Activated naive CD8-positive, alpha-beta T cell treated with anti-CD3 and anti-CD28 coated beads, Interleukin-2, amount 50 U/mL, for 24 hours (primary cell): Measurements from ENCODE around the gene NAA25.
"Not testable (repeated sequence)": the region's sequence is repeated elsewhere in the genome, so short reads cannot be mapped to it uniquely, and the experiment has no call there.

ENCODE experiments used
- ATAC-seq: fragments of 150-1000 bp; cut with Tn5 transposase; one replicate; pipeline ENCODE4 v1.10.0; 2021
- DNase-seq: peaks from one replicate; pipeline ENCODE4 v3.0.0; 2021
- H3K27ac Mint-ChIP-seq: one replicate; pipeline ENCODE4 v1.8.0; 2021; ENCODE audit warnings: mild to moderate bottlenecking, mixed read lengths
- H3K27me3 Mint-ChIP-seq: one replicate; pipeline ENCODE4 v1.8.0; 2021; ENCODE audit warnings: mixed read lengths
- H3K36me3 Mint-ChIP-seq: one replicate; pipeline ENCODE4 v1.8.0; 2021; ENCODE audit warnings: low read depth, mixed read lengths
- H3K4me1 Mint-ChIP-seq: one replicate; pipeline ENCODE4 v1.8.0; 2021; ENCODE audit warnings: mixed read lengths
- H3K4me3 Mint-ChIP-seq: one replicate; pipeline ENCODE4 v1.8.0; 2021; ENCODE audit warnings: mild to moderate bottlenecking, moderate library complexity, mixed read lengths
- H3K9me3 Mint-ChIP-seq: one replicate; pipeline ENCODE4 v1.8.0; 2021; ENCODE audit warnings: mixed read lengths

NAA25 gene

DNA sequence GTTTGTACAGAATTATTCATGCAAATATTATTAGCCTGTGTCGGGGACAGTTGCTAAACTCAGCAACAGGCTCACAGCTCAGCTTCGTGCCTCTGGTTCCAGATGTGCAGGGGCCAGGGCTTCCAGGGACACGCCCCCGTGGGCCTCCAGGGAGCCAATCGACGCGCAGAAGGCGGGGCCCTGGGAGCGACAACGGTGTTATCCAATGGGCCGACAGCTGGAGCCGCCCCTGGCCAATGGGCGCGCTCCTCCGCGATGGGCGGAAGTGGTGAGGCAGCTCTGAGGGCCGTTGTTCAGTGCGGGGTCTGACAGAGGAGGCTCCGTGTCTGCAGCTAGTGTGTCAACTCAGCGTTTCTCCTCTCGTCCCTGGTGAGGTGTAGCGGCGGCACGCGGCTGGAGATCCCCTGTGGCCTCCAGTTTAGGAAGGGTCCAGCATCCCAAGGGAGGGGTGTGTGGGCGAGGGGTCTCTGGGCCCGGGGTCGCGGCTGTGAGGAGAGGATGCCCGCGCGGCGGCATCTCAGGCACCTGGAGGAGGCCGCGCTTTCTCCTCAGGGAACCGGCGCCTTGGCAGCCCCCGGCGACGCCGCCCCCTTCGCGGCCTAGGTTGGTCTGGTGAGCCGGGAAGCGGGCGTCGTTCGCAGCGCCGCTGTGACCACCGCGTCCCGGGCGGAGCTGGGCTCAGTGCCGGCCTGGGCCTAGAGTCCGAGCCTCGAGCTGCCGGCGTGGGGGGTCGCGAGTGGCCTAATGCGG is 16.8 kb upstream of the NAA25 start, which contains the start of gene TRAFD1:
Gene TRAFD1 (plus strand): TSS at position 311 of the 750 bp plus-strand sequence. CDS start 4,963 bp downstream, outside the sequence.
- ATAC-seq (peak; percentile 100), DNase-seq (peak; percentile 99)
- H3K4me1 Mint-ChIP-seq: peaks cover 44% of the 10 kb centered on the region
- no peaks in the 10 kb centered on the region for H3K27me3 Mint-ChIP-seq
- peak within 1 kb of the TSS; percentile 87 for H3K27ac Mint-ChIP-seq
- H3K9me3 Mint-ChIP-seq: no peaks in the 10 kb centered on the region
- H3K36me3 Mint-ChIP-seq: peaks cover 2% of the 10 kb centered on the region
- H3K4me3 Mint-ChIP-seq: peak within 1 kb of the TSS; percentile 85

DNA sequence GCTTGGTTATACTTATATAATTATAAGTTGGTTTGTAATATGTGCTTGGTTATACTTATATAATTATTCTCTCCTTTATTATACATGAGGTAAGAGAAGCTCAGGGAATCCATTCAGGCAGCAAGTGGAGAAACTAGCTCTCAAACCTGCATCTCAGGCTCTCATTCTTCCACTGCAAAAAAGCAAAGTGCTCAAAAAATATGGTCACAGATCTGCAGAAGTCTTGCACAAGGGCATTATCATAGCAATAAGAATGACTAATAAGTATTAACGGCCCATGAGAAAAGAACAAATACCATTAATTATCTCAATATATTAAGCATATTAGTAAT is 16.3 kb upstream of the NAA25 start:
- H3K27ac Mint-ChIP-seq: no peak overlapping the region
- no peaks in the 10 kb centered on the region for H3K27me3 Mint-ChIP-seq
- H3K4me3 Mint-ChIP-seq: peak overlapping the region; percentile 85
- no peak for DNase-seq
- peaks cover 2% of the 10 kb centered on the region for H3K36me3 Mint-ChIP-seq
- no peaks in the 10 kb centered on the region for H3K9me3 Mint-ChIP-seq
- H3K4me1 Mint-ChIP-seq: peaks cover 40% of the 10 kb centered on the region
- no peak for ATAC-seq

DNA sequence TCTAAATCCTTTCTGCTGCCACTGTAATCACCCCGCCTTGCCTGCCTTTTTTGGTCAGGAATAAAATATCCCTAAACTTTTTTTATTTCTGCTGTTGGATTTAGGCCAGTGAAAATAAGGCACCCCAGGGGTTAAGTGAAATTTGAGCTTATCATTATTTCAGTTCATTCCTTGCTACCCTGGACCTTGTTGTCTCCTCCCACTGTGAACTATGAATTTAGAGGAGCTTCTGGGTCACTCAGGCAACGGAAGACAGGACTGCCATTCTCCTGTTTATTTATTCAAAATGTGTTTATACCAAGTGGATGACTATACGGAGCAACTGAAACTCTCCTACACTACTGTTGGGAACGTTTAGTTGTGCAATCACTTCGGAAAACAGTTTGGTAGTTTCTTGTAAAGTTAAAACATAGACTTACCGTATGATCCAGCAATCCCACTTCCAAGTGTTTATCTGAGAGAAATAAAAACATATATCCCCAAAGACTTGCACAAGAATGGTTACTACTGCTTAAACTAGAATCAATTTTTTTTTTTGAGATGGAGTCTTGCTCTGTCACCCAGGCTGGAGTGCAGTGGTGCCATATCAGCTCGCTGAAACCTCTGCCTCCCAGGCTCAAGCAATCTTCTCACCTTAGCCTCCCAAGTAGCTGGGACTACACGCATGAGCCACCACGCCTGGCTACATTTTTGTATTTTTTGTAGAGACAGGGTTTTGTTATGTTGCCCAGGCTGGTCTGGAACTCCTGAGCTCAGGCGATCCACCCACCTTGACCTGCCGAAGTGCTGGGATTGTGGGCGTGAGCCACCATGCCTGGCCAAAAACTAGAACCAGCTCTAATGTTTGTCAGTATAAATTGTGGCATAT is 14.5 kb upstream of the NAA25 start:
- DNase-seq (no peak), ATAC-seq (no peak)
- Mint-ChIP-seq H3K27me3 (no peaks in the 10 kb centered on the region), H3K4me1 (peaks cover 22% of the 10 kb centered on the region), H3K36me3 (peaks cover 2% of the 10 kb centered on the region), H3K4me3 (no peak overlapping the region), H3K9me3 (no peaks in the 10 kb centered on the region), H3K27ac (no peak overlapping the region)

DNA sequence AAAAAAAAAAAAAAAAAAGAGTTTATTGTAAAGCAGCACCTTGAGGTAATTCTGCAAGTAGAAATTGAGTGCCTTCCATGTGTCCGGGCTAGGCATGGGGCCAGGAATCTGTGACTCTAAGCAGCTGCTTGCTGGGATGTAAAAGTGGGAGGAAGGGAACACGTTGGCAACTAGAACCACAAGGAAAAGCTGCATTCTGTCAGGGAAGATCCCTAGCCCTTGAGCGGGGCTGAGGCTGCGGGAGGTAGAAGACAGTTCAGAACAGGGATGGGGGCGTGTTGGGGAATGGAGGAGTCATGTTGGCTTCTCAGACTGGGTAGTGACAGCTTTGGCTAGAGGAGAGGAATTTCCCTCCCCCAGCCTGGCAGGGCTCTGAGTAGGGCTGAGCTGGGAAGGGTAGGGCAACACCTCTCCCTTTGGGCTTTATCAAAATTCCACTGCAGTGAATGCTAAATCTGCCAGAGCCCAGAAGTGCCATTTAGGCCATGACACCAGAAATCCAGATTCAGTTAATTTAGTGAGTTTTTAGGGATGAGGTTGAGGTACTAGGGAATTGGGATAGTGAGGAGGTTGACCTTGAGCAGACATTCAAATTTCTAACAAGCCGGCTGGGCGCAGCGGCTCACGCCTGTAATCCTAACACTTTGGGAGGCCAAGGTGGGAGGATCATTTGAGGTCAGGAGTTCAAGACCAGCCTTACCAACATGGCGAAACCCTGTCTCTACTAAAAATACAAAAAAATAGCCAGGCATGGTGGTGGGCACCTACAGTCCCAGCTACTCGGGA is 13.4 kb upstream of the NAA25 start:
- peaks cover 17% of the 10 kb centered on the region for H3K4me1 Mint-ChIP-seq
- no peak for ATAC-seq
- H3K9me3 Mint-ChIP-seq: no peaks in the 10 kb centered on the region
- H3K4me3 Mint-ChIP-seq: no peak overlapping the region
- no peaks in the 10 kb centered on the region for H3K27me3 Mint-ChIP-seq
- H3K27ac Mint-ChIP-seq: no peak overlapping the region
- no peak for DNase-seq
- H3K36me3 Mint-ChIP-seq: peaks cover under 1% of the 10 kb centered on the region

DNA sequence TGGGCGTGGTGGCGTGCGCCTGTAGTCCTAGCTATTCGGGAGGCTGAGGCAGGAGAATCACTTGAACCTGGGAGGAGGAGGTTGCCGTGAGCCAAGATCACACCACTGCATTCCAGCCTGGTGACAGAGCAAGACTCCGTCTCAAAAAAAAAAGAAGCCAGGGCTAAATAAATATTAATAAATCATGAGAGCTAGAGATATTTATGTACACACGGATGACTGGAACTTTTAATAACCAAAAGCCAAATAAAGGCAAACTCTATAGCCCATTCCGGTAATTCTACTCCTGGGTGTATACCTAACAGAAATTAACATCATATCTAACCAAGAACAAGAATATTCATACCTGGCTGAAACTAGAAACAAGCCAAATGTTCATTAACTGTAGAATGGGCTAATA is 9.1 kb upstream of the NAA25 start:
- Mint-ChIP-seq H3K4me3 (no peak overlapping the region), H3K36me3 (no peaks in the 10 kb centered on the region), H3K9me3 (no peaks in the 10 kb centered on the region), H3K4me1 (peaks cover 14% of the 10 kb centered on the region), H3K27me3 (no peaks in the 10 kb centered on the region), H3K27ac (no peak overlapping the region)
- ATAC-seq (no peak), DNase-seq (no peak)

DNA sequence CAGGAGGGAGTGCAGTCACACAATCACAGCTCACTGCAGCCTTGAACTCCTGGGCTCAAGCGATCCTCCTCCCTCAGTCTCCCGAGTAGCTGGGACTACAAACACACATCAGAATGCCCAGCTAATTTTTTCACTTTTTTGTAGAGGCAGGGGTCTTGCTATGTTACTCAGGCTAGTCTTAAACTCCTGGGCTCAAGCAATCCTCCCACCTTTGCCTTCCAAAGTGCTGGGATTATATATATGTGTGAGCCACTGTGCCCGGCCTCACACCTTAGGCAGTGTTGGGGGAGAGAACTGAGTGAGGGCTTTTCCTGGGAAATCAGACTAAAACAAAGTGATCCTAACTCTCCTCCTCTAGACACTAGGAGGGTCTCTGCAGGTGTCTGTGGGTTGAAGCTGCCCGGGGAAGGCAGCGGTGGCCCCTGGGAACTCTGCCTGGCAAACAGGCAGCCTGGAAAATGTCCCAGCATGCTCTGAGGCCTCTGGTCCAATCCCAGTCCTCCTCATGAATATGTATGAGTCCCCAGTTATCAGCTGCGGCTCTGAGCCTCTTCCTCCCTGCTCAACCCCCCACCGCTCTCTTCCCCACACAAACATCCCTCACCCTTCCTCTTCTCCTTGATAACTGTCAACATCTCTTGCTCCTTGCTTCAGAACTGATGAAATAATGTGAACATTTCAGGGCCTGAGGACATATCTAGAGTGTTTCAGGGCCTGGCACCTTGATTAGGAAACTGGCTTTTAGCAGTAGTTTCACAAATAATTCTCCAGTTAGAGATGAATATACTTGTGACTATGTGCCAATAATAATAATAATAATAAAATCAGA is 7.9 kb upstream of the NAA25 start:
- ATAC-seq (peak; percentile 47), DNase-seq (peak; percentile 18)
- Mint-ChIP-seq H3K36me3 (no peaks in the 10 kb centered on the region), H3K9me3 (no peaks in the 10 kb centered on the region), H3K4me1 (peaks cover 22% of the 10 kb centered on the region), H3K27me3 (no peaks in the 10 kb centered on the region), H3K27ac (no peak overlapping the region), H3K4me3 (no peak overlapping the region)

DNA sequence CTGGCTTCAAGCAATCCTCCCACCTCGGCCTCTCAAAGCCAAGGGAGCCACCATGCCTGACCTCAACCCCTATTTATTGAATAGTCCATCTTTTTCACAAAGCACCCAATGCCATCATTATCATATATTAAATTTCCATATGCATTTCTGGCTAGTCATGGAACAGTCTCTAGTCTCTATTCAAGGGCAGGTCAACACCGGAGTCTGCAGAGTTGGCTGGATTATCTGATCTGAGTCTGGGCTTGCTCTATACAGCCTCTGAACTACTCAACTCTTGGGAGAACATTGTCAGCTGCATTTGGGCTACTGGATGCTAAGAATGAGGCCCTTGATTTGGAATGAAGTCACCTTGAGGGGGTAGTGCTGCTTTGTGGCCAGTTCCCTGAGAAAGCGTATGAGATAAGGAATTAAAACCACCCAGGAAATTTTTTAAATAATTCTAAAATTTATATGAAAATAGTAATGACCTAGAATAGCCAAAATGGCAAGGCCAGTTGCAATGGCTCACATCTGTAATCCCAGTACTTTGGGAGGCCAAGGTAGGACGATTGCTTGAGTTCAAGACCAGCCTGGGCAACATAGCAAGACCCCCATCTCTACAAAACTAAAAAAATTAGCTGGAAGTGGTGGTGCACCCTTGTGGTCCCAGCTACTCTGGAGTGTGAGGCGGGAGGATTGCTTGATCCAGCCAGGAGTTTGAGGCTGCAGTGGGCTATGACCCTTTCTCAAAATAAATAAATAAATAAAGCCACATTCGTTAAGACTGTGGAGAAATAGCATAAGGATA is 6.9 kb upstream of the NAA25 start:
- peaks cover 24% of the 10 kb centered on the region for H3K4me1 Mint-ChIP-seq
- ATAC-seq: no peak
- no peaks in the 10 kb centered on the region for H3K27me3 Mint-ChIP-seq
- H3K27ac Mint-ChIP-seq: no peak overlapping the region
- no peaks in the 10 kb centered on the region for H3K36me3 Mint-ChIP-seq
- DNase-seq: no peak
- H3K4me3 Mint-ChIP-seq: no peak overlapping the region
- no peaks in the 10 kb centered on the region for H3K9me3 Mint-ChIP-seq

DNA sequence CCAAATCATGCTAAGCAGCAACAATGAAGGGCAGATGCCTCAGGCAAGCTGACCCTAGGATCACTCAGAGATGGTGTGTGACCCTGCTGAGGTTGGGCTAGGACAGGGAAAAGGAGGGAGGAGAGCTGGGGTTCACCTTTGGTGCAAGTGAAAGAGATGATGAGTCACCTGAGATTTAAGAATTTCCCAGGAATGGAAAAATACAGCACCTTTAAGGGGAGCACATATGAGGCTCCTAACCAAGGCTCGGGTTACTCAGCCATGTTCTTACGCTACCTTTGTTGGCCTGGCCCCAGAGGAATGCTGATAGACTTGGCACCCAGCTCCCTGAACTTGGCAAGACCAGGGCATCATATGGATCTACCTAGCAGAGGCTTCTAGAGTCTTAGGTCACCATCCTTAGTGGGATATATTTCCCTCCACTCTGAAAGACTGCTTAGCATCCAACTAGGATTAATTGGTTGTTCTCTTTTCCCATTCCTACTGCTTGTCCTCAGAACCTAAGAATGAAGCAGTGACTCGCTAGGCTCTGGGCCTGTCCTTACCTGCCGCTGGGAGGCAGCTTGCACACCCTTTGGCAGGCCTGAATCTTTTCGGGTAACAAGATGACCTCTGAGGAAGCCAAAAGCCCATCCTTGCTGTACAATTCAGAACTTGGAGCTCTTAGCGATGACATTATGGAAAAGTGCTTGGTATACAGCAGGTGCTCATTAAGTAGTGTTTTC is 4.0 kb upstream of the NAA25 start:
- Mint-ChIP-seq H3K27ac (peak overlapping the region; percentile 12), H3K27me3 (no peaks in the 10 kb centered on the region), H3K4me3 (no peak overlapping the region), H3K9me3 (no peaks in the 10 kb centered on the region), H3K36me3 (peaks cover 7% of the 10 kb centered on the region), H3K4me1 (peaks cover 33% of the 10 kb centered on the region)
- DNase-seq (no peak), ATAC-seq (peak; percentile 49)

DNA sequence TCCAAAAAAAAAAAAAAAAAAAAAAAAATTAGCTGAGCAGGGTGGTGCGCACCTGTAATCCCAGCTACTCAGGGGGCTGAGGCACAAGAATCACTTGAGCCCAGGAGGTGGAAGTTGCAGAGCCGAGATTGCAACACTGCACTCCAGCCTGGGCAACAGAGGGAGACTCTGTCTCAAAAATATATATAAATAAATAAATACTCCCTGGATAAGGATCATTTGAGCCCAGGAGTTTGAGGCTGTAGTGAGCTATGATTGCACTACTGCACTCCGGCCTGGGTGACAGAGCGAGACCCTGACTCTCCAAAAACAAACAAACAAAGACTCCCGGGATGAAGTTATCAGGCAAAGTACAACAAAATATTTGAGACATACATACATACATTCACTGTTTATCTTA is 3.3 kb upstream of the NAA25 start:
- no peak overlapping the region for H3K4me3 Mint-ChIP-seq
- peaks cover 37% of the 10 kb centered on the region for H3K4me1 Mint-ChIP-seq
- H3K27me3 Mint-ChIP-seq: no peaks in the 10 kb centered on the region
- H3K27ac Mint-ChIP-seq: peak overlapping the region; percentile 12
- DNase-seq (no peak), ATAC-seq (no peak)
- H3K9me3 Mint-ChIP-seq: no peaks in the 10 kb centered on the region
- peaks cover 13% of the 10 kb centered on the region for H3K36me3 Mint-ChIP-seq

DNA sequence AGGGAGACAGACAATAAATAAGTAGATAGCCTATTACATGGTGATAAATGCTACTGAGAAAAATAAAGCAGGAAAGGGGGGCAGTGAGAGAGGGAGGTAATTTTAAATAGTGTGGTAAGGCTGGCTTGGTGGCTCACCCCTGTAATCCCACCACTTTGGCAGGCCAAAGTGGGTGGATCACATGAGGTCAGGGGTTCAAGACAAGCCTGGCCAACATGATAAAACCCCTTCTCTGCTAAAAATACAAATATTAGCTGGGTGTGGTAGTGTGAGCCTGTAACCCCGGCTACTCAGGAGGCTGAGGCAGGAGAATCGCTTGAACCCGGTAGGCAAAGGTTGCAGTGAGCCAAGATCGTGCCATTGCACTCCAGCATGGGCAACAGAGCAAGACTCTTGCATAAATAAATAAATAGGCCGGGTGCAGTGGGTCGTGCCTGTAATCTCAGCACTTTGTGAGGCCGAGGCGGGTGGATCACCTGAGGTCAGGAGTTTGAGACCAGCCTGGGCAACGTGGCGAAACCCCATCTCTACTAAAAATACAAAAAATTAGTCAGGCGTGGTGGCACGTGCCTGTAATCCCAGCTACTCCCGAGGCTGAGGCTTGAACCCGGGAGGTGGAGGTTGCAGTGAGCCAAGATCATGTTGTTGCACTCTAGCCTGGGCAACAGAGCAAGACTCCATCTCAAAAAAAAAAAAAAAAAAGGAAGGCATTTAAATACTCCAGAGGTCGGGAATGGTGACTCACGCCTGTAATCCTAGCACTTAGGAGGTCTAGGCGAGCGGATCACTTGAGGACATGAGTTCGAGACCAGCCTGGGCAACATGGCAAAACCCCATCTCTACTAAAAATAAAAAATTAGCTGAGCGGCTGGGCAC is 2.4 kb upstream of the NAA25 start:
- not testable (repeated sequence) for DNase-seq, ATAC-seq, H3K9me3 Mint-ChIP-seq, H3K27me3 Mint-ChIP-seq, H3K4me3 Mint-ChIP-seq
- Mint-ChIP-seq H3K27ac (peak overlapping the region; percentile 56), H3K4me1 (peaks cover 39% of the 10 kb centered on the region), H3K36me3 (peaks cover 19% of the 10 kb centered on the region)

DNA sequence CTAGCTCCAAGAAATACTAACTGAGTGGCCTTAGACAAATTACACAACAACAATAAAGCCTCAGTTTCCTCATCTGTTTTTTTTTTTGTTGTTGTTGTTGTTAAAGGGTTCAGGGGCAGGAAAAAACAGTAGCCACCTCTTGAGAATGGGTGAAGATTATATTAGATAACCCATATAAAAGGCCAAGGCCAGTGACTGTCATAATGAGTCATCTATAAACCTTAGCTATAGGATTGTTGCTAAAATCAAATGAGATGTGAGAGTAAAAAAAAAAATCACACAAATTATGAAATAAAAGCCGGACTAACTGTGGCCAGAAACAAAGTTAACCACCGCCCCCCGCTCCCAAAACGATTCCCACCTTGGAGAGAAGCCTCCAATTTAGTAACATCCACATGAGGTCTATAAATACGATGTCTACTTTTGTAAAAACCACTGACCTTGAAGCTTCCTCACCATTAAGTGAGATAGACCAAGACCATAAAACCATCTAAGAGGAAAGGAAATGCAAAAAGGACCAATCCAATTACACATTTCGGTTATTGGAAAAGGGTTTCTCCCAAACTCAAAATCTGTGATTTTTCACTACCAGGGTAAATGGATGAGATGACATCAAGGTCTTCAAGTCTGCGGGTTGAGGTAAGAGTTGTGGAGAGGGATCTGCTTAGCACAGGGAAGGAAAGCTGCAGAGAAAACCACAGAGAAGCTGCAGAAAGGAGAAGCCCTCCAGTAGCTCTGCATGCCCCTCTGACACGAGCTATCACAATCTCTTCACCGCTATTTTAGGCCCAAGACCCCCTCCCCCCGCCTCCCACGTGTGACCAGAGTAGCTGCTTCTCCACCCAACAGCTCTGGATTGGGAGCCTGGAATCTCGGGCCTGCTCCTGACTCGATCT is 1.0 kb downstream of the NAA25 start:
- H3K36me3 Mint-ChIP-seq: peaks cover 38% of the 10 kb centered on the region
- ATAC-seq (peak; percentile 31), DNase-seq (peak; percentile 44)
- H3K4me3 Mint-ChIP-seq: peak overlapping the region; percentile 93
- no peaks in the 10 kb centered on the region for H3K9me3 Mint-ChIP-seq
- H3K27me3 Mint-ChIP-seq: no peaks in the 10 kb centered on the region
- peak overlapping the region; percentile 97 for H3K27ac Mint-ChIP-seq
- H3K4me1 Mint-ChIP-seq: peaks cover 54% of the 10 kb centered on the region
